Keratinocyte (primary cell): ENCODE results near the gene ZSWIM6. TPM values are rescaled to one million over a fixed set of nuclear protein-coding genes. Genes with fewer than 3 reads are reported as not detected.

Source experiments
- DNase-seq: peaks from one replicate; pipeline ENCODE4 v3.0.0-alpha.2; 2011; ENCODE audit warnings: low read depth, missing footprints, low spot score
- FAIRE-seq: peaks from 2 replicates; lab custom pipeline; 2011; peaks lifted over from hg19 to GRCh38; lab: Jason Lieb, UNC
- H2AFZ ChIP-seq: 2 replicates; pipeline ENCODE4 v1.6.0; 2012; ENCODE audit warnings: low read length, control low read depth, inconsistent platforms; ENCODE audit not compliant: control insufficient read depth
- H3K27ac ChIP-seq: 2 replicates; pipeline ENCODE4 v1.5.1; 2011; ENCODE audit warnings: low read length; ENCODE audit not compliant: control insufficient read depth, insufficient read depth
- H3K27me3 ChIP-seq: 3 replicates; pipeline ENCODE4 v1.6.0; 2011; ENCODE audit warnings: low read length; ENCODE audit not compliant: control insufficient read depth, insufficient read depth; ENCODE audit errors: extremely low read depth
- H3K36me3 ChIP-seq, 2 experiments: 2 replicates in 1 of 2; 3 replicates in 1 of 2; pipeline ENCODE4 v1.5.1; 2011; ENCODE audit warnings: low read length in 2 of 2, mild to moderate bottlenecking in 1 of 2; ENCODE audit not compliant: control insufficient read depth in 2 of 2, insufficient read depth in 2 of 2; ENCODE audit errors: extremely low read depth in 1 of 2
- H3K4me1 ChIP-seq: 3 replicates; pipeline ENCODE4 v1.5.1; 2011; ENCODE audit warnings: low read length; ENCODE audit not compliant: control insufficient read depth, insufficient read depth; ENCODE audit errors: extremely low read depth
- H3K4me2 ChIP-seq: 3 replicates; pipeline ENCODE4 v1.6.0; 2011; ENCODE audit warnings: low read depth, low read length; ENCODE audit not compliant: control insufficient read depth, insufficient read depth; ENCODE audit errors: extremely low read depth
- H3K4me3 ChIP-seq, 3 experiments: fragments of 200-600 bp in 1 of 3; sonication (generic) in 1 of 3; 2 replicates in 2 of 3; 3 replicates in 1 of 3; pipeline ENCODE4 v1.5.1; 2011 to 2016; ENCODE audit warnings: low read length in 3 of 3, mild to moderate bottlenecking in 3 of 3, control low read depth in 2 of 3, inconsistent platforms in 1 of 3, low read depth in 1 of 3, mixed read lengths in 1 of 3, mixed run types in 1 of 3, moderate library complexity in 1 of 3; ENCODE audit not compliant: control insufficient read depth in 2 of 3, insufficient read depth in 2 of 3; ENCODE audit errors: extremely low read depth in 1 of 3
- H3K79me2 ChIP-seq: 2 replicates; pipeline ENCODE4 v1.6.0; 2012; ENCODE audit warnings: low read length; ENCODE audit not compliant: control insufficient read depth, insufficient read depth
- H3K9ac ChIP-seq: 3 replicates; pipeline ENCODE4 v1.6.0; 2011; ENCODE audit warnings: low read length; ENCODE audit not compliant: control insufficient read depth, insufficient read depth; ENCODE audit errors: extremely low read depth
- H3K9me1 ChIP-seq: 3 replicates; pipeline ENCODE4 v1.6.0; 2011; ENCODE audit warnings: low read length; ENCODE audit not compliant: control insufficient read depth, insufficient read depth; ENCODE audit errors: extremely low read depth
- H3K9me3 ChIP-seq: 2 replicates; pipeline ENCODE4 v1.5.1; 2012; ENCODE audit warnings: low read depth, low read length; ENCODE audit not compliant: control insufficient read depth
- H4K20me1 ChIP-seq: 3 replicates; pipeline ENCODE4 v1.6.0; 2011; ENCODE audit warnings: low read length; ENCODE audit not compliant: control insufficient read depth, insufficient read depth; ENCODE audit errors: extremely low read depth
- EZH2 ChIP-seq: IDR thresholded peaks from one replicate; pipeline ENCODE4 v1.6.1; 2012; ENCODE audit warnings: inconsistent platforms, mild to moderate bottlenecking, low read length, moderate library complexity
- dilution Hi-C: fragments of 300-500 bp; cut with MboI; formaldehyde crosslinking; loops from one replicate; pipeline ENCODE4 v1.7.0; 2020; ENCODE audit warnings: low sequenced_read_pairs; ENCODE audit not compliant: extremely low pct_ligation_motif_present
- polyA plus RNA-seq, 5 experiments: library from polyadenylated mRNA; depleted of rRNA in 3 of 5; stranded (reverse) in 3 of 5; stranded (forward) in 1 of 5; unstranded in 1 of 5; fragments of >200 nt; gene quantifications; 1 replicate in 1 of 5; 2 replicates in 3 of 5; 3 replicates in 1 of 5; pipeline versions ENCODE4 v1.2.1 to v1.2.3, GENCODE V29; 2011 to 2012; ENCODE audit warnings: missing spikeins in 2 of 5, low read depth in 1 of 5, low replicate concordance in 1 of 5
- TF ChIP-seq, protein P1 (sequence below), 3 experiments: IDR thresholded peaks in 1 of 3; conservative IDR thresholded peaks in 1 of 3; optimal IDR thresholded peaks in 1 of 3; 2 replicates in 2 of 3; 3 replicates in 1 of 3; pipeline versions ENCODE3 to v1.5.1; 2011; ENCODE audit warnings: low read length in 3 of 3, mild to moderate bottlenecking in 3 of 3, moderate library complexity in 2 of 3, control low read depth in 1 of 3, inconsistent platforms in 1 of 3; ENCODE audit not compliant: insufficient read depth in 2 of 3; ENCODE audit errors: extremely low read depth in 1 of 3

Gene ZSWIM6
- polyA plus RNA-seq, 1 donor (not counting 4 experiments of a cell fraction or from before 2014, with no cell fraction given): 9.9 TPM

DNA sequence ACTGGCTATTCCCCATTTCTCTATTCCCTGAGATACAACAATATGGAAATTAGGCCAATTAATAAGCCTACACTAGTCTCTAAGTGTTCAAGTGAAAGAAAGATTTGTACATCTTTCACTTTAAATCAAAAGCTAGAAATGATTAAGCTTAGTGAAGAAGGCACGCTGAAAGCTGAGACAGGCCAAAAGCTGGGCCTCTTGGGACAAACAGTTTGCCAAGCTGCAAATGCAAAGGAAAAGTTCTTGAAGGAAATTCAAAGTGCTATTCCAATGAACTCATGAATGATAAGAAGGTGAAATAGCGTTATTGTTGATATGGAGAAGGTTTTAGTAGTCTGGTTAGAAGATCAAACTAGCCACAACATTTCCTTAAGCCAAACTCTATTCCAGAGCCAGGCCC lies 256.2 kb downstream of the ZSWIM6 start:
- Histone ChIP-seq H3K9ac (no peak overlapping the region), H3K27me3 (no peaks in the 10 kb centered on the region), H3K79me2 (no peaks in the 10 kb centered on the region), H3K4me2 (no peak overlapping the region), H3K9me1 (no peaks in the 10 kb centered on the region), H4K20me1 (no peaks in the 10 kb centered on the region), H2AFZ (no peak overlapping the region), H3K4me3 (no peak overlapping the region), H3K9me3 (no peaks in the 10 kb centered on the region), H3K27ac (no peak overlapping the region), H3K4me1 (no peaks in the 10 kb centered on the region), H3K36me3 (no peaks in the 10 kb centered on the region)
- DNase-seq (no peak), FAIRE-seq (no peak)
- dilution Hi-C loops: no loop called here
- no peak for TF ChIP-seq EZH2
- TF ChIP-seq, protein P1, sequence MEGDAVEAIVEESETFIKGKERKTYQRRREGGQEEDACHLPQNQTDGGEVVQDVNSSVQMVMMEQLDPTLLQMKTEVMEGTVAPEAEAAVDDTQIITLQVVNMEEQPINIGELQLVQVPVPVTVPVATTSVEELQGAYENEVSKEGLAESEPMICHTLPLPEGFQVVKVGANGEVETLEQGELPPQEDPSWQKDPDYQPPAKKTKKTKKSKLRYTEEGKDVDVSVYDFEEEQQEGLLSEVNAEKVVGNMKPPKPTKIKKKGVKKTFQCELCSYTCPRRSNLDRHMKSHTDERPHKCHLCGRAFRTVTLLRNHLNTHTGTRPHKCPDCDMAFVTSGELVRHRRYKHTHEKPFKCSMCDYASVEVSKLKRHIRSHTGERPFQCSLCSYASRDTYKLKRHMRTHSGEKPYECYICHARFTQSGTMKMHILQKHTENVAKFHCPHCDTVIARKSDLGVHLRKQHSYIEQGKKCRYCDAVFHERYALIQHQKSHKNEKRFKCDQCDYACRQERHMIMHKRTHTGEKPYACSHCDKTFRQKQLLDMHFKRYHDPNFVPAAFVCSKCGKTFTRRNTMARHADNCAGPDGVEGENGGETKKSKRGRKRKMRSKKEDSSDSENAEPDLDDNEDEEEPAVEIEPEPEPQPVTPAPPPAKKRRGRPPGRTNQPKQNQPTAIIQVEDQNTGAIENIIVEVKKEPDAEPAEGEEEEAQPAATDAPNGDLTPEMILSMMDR (optimal IDR thresholded peaks at IDR 0.05 in 1 of 3, IDR thresholded peaks at IDR 0.05 in 1 of 3, conservative IDR thresholded peaks at IDR 0.05 in 1 of 3; ENCODE audit: extremely low read depth in 1 of 3, insufficient read depth in 2 of 3, low read length in 3 of 3): no peak

DNA sequence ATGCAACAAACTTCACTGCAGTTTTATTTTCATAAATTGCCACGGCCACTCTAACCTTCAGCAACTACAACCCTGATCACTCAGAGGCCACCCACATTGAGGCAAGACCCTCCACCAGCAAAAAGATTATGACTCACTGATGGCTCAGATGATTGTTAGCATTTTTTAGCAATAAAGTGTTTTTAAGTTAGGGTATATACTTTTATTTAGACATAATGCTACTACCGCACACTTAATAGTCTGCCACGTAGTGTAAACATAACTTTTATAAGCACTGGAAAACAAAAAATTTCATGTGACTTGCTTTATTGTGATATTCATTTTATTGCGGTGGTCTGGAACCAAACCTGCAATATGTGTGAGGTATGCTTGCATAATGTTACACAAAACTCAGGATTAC lies 257.9 kb downstream of the ZSWIM6 start:
- Histone ChIP-seq H3K4me1 (no peaks in the 10 kb centered on the region), H3K9ac (no peak overlapping the region), H3K27me3 (peaks cover 6% of the 10 kb centered on the region), H3K4me2 (no peak overlapping the region), H3K9me3 (no peaks in the 10 kb centered on the region), H4K20me1 (no peaks in the 10 kb centered on the region), H3K27ac (no peak overlapping the region), H3K36me3 (no peaks in the 10 kb centered on the region), H2AFZ (no peak overlapping the region), H3K79me2 (no peaks in the 10 kb centered on the region), H3K9me1 (no peaks in the 10 kb centered on the region), H3K4me3 (no peak overlapping the region)
- no peak for TF ChIP-seq EZH2
- TF ChIP-seq, protein P1 (optimal IDR thresholded peaks at IDR 0.05 in 1 of 3, IDR thresholded peaks at IDR 0.05 in 1 of 3, conservative IDR thresholded peaks at IDR 0.05 in 1 of 3; ENCODE audit: extremely low read depth in 1 of 3, insufficient read depth in 2 of 3, low read length in 3 of 3): no peak
- DNase-seq (no peak), FAIRE-seq (no peak)
- dilution Hi-C loops: no loop called here
